Type B pancreatic cell (in vitro differentiated cells): ENCODE measurements around the gene ZNF431. TPM values are rescaled to one million over a fixed set of nuclear protein-coding genes. Genes with fewer than 3 reads are reported as not detected.
"Not testable (repeated sequence)": the region's sequence is repeated elsewhere in the genome, so short reads cannot be mapped to it uniquely, and the experiment has no call there.

ENCODE experiments used
- DNase-seq: peaks from one replicate; pipeline ENCODE4 v3.0.0; 2021; ENCODE audit warnings: mixed read lengths; ENCODE audit not compliant: unreplicated experiment; ENCODE audit errors: extremely low spot score
- H3K27ac Mint-ChIP-seq: 2 replicates; pipeline ENCODE4 v1.8.0; 2021; ENCODE audit warnings: mild to moderate bottlenecking, mixed read lengths
- H3K27me3 Mint-ChIP-seq: 2 replicates; pipeline ENCODE4 v1.8.0; 2021; ENCODE audit warnings: mixed read lengths
- H3K36me3 Mint-ChIP-seq: 2 replicates; pipeline ENCODE4 v1.8.0; 2021; ENCODE audit warnings: mixed read lengths
- H3K4me1 Mint-ChIP-seq: one replicate; pipeline ENCODE4 v1.8.0; 2021; ENCODE audit warnings: mixed read lengths; ENCODE audit not compliant: unreplicated experiment
- H3K4me3 Mint-ChIP-seq: 2 replicates; pipeline ENCODE4 v1.8.0; 2021; ENCODE audit warnings: mild to moderate bottlenecking, mixed read lengths
- H3K9me3 Mint-ChIP-seq: 2 replicates; pipeline ENCODE4 v1.8.0; 2021; ENCODE audit warnings: mixed read lengths
- CTCF ChIP-seq: fragments of 200-600 bp; sonication (generic); conservative IDR thresholded peaks from 2 replicates; pipeline ENCODE4 v1.5.0; 2021; ENCODE audit warnings: antibody characterized with exemption, mild to moderate bottlenecking
- total RNA-seq: library from RNA; stranded (reverse); gene quantifications from 2 replicates; pipeline ENCODE4 v1.2.1, GENCODE V29; 2021; ENCODE audit warnings: low replicate concordance

The ZNF431 gene
- total RNA-seq, 1 donor from 2014 or later = 40.6 TPM

- DNase-seq = no peak
Observed at GRCh38 chr19:21134934-21135366, 6.9 kb upstream of the ZNF431 start.

GRCh38 chr19:21135433-21135832 is 6.4 kb upstream of the ZNF431 start:
- Mint-ChIP-seq H3K9me3 (peaks cover 12% of the 10 kb centered on the region), H3K36me3 (peaks cover 2% of the 10 kb centered on the region), H3K27ac (no peak overlapping the region), H3K4me3 (no peak overlapping the region), H3K27me3 (no peaks in the 10 kb centered on the region), H3K4me1 (peaks cover 1% of the 10 kb centered on the region)
- DNase-seq = no peak
- no peak for TF ChIP-seq CTCF

More at GRCh38 chr19:21134934-21135366, 6.9 kb upstream of the ZNF431 start:
- Mint-ChIP-seq H3K9me3 (peaks cover 16% of the 10 kb centered on the region), H3K27ac (no peak overlapping the region), H3K36me3 (peaks cover 5% of the 10 kb centered on the region), H3K27me3 (no peaks in the 10 kb centered on the region), H3K4me1 (peaks cover 6% of the 10 kb centered on the region), H3K4me3 (no peak overlapping the region)
- TF ChIP-seq CTCF = no peak

- no peak for TF ChIP-seq CTCF
- no peak overlapping the region for H3K27ac Mint-ChIP-seq
- peaks cover 8% of the 10 kb centered on the region for H3K36me3 Mint-ChIP-seq
Observed at GRCh38 chr19:21138130-21138529, 3.7 kb upstream of the ZNF431 start.

GRCh38 chr19:21141006-21141405 is 834 bp upstream of the ZNF431 start:
- H3K4me1 Mint-ChIP-seq, H3K27me3 Mint-ChIP-seq, H3K4me3 Mint-ChIP-seq, DNase-seq, H3K27ac Mint-ChIP-seq, H3K9me3 Mint-ChIP-seq: not testable (repeated sequence)
- H3K36me3 Mint-ChIP-seq = peaks cover 34% of the 10 kb centered on the region

More at GRCh38 chr19:21138130-21138529, 3.7 kb upstream of the ZNF431 start:
- H3K27me3 Mint-ChIP-seq = no peaks in the 10 kb centered on the region
- H3K9me3 Mint-ChIP-seq = peaks cover 11% of the 10 kb centered on the region
- peaks cover 5% of the 10 kb centered on the region for H3K4me1 Mint-ChIP-seq
- DNase-seq = no peak
- no peak overlapping the region for H3K4me3 Mint-ChIP-seq

GRCh38 chr19:21143428-21143827 is 1.6 kb downstream of the ZNF431 start:
- Mint-ChIP-seq H3K27me3 (no peaks in the 10 kb centered on the region), H3K4me3 (peak overlapping the region; percentile 99), H3K9me3 (peaks cover 8% of the 10 kb centered on the region), H3K27ac (peak overlapping the region; percentile 99), H3K36me3 (peaks cover 53% of the 10 kb centered on the region), H3K4me1 (peaks cover 5% of the 10 kb centered on the region)
- no peak for TF ChIP-seq CTCF
- DNase-seq = no peak

GRCh38 chr19:21143854-21144253 is 2.0 kb downstream of the ZNF431 start:
- no peak for DNase-seq
- peaks cover 57% of the 10 kb centered on the region for H3K36me3 Mint-ChIP-seq
- TF ChIP-seq CTCF = no peak
- H3K4me1 Mint-ChIP-seq = peaks cover 5% of the 10 kb centered on the region
- H3K27me3 Mint-ChIP-seq = no peaks in the 10 kb centered on the region
- H3K27ac Mint-ChIP-seq = peak overlapping the region; percentile 99
- H3K9me3 Mint-ChIP-seq = peaks cover 8% of the 10 kb centered on the region
- peak overlapping the region; percentile 99 for H3K4me3 Mint-ChIP-seq
